Endothelial cell of umbilical vein (primary cell): ENCODE data around the gene NTN4. TPM values are rescaled to one million over a fixed set of nuclear protein-coding genes. Genes with fewer than 3 reads are reported as not detected.

Experiments
- BruUV-seq: library from RNA; stranded (reverse); fragments of 400-500 nt; replicated peaks from 2 replicates; lab custom pipeline; 2021; lab: Mats Ljungman, UMichigan
- CTCF ChIA-PET: fragments of 300-600, 350-600 bp; sonication (Branson Sonifier 250); formaldehyde crosslinking; loops from one replicate; lab custom pipeline; 2021; ENCODE audit warnings: antibody characterized with exemption, inconsistent platforms; lab: Charles Lee
- POLR2A ChIA-PET: fragments of 300-600, 350-600 bp; sonication (Branson Sonifier 250); formaldehyde crosslinking; loops from one replicate; lab custom pipeline; 2021; ENCODE audit warnings: antibody characterized with exemption, inconsistent platforms; lab: Charles Lee
- DNase-seq: peaks from one replicate; pipeline ENCODE4 v3.0.0-alpha.2; 2011; ENCODE audit warnings: low read depth, low spot score
- FAIRE-seq: peaks from 2 replicates; lab custom pipeline; 2011; peaks lifted over from hg19 to GRCh38; lab: Jason Lieb, UNC
- H2AFZ ChIP-seq: 2 replicates; pipeline ENCODE4 v1.6.0; 2012; ENCODE audit warnings: low read depth, low read length, control low read depth, inconsistent platforms
- H3K27ac ChIP-seq: 2 replicates; pipeline ENCODE4 v1.5.1; 2011; ENCODE audit warnings: low read depth, mild to moderate bottlenecking, control low read depth, low read length, moderate library complexity; ENCODE audit not compliant: insufficient read depth
- H3K27me3 ChIP-seq, 2 experiments: 2 replicates each; pipeline versions ENCODE4 v1.6.0 to v1.6.1; 2011; ENCODE audit warnings: low read length in 2 of 2, mixed read lengths in 1 of 2; ENCODE audit not compliant: control insufficient read depth in 2 of 2, insufficient read depth in 2 of 2
- H3K36me3 ChIP-seq, 2 experiments: 2 replicates in 1 of 2; 3 replicates in 1 of 2; pipeline ENCODE4 v1.5.1; 2011; ENCODE audit warnings: low read length in 2 of 2, mild to moderate bottlenecking in 1 of 2, moderate library complexity in 1 of 2; ENCODE audit not compliant: control insufficient read depth in 2 of 2, insufficient read depth in 2 of 2; ENCODE audit errors: extremely low read depth in 1 of 2
- H3K4me1 ChIP-seq: 3 replicates; pipeline ENCODE4 v1.5.1; 2011; ENCODE audit warnings: mild to moderate bottlenecking, low read length; ENCODE audit not compliant: control insufficient read depth, insufficient read depth; ENCODE audit errors: extremely low read depth
- H3K4me2 ChIP-seq: 2 replicates; pipeline ENCODE4 v1.6.1; 2011; ENCODE audit warnings: low read length, control low read depth, mixed read lengths; ENCODE audit not compliant: insufficient read depth
- H3K4me3 ChIP-seq, 3 experiments: fragments of 200-600 bp in 1 of 3; sonication (generic), shearing (Covaris generic) in 1 of 3; replicated peaks in 1 of 3; 2 replicates each; pipeline ENCODE4 v1.5.1; 2011 to 2016; ENCODE audit warnings: control low read depth in 3 of 3, low read length in 3 of 3, mild to moderate bottlenecking in 2 of 3, inconsistent platforms in 1 of 3, low read depth in 1 of 3, moderate library complexity in 1 of 3; ENCODE audit not compliant: insufficient read depth in 1 of 3
- H3K79me2 ChIP-seq: 2 replicates; pipeline ENCODE4 v1.6.0; 2012; ENCODE audit warnings: low read length, inconsistent platforms; ENCODE audit not compliant: control insufficient read depth, insufficient read depth
- H3K9ac ChIP-seq: replicated peaks from 2 replicates; pipeline ENCODE3; 2011; ENCODE audit warnings: low read length, control low read depth; ENCODE audit not compliant: insufficient read depth; ENCODE audit errors: extremely low read depth
- H3K9me1 ChIP-seq: replicated peaks from 3 replicates; pipeline ENCODE4 v1.6.0; 2011; ENCODE audit warnings: mild to moderate bottlenecking, low read length; ENCODE audit not compliant: control insufficient read depth, insufficient read depth; ENCODE audit errors: extremely low read depth
- H3K9me3 ChIP-seq: replicated peaks from 2 replicates; pipeline ENCODE4 v1.5.1; 2012; ENCODE audit warnings: low read length, inconsistent platforms; ENCODE audit not compliant: control insufficient read depth, insufficient read depth
- H4K20me1 ChIP-seq: replicated peaks from 2 replicates; pipeline ENCODE3; 2011; ENCODE audit warnings: mild to moderate bottlenecking, low read length; ENCODE audit not compliant: control insufficient read depth, insufficient read depth; ENCODE audit errors: extremely low read depth
- CTCF ChIP-seq, 2 donors: IDR thresholded peaks; 1 replicate in 1 of 2; 2 replicates in 1 of 2; pipeline ENCODE4 v1.5.1; 2011; ENCODE audit warnings: low read length in 2 of 2, mild to moderate bottlenecking in 2 of 2, moderate library complexity in 2 of 2, control low read depth in 1 of 2, inconsistent platforms in 1 of 2, low read depth in 1 of 2; ENCODE audit not compliant: insufficient read depth in 1 of 2; ENCODE audit errors: extremely low read depth in 1 of 2
- EZH2 ChIP-seq: IDR thresholded peaks from 2 replicates; pipeline ENCODE4 v1.6.1; 2012; ENCODE audit warnings: borderline replicate concordance, low read depth, mild to moderate bottlenecking, moderate library complexity, low read length, inconsistent platforms; ENCODE audit not compliant: severe bottlenecking
- FOS ChIP-seq: IDR thresholded peaks from 2 replicates; pipeline ENCODE4 v1.6.1; 2011; ENCODE audit warnings: mild to moderate bottlenecking, low read length, moderate library complexity, borderline replicate concordance; ENCODE audit not compliant: insufficient read depth
- GATA2 ChIP-seq: IDR thresholded peaks from 2 replicates; pipeline ENCODE4 v1.7.0; 2011; ENCODE audit warnings: low read depth, mild to moderate bottlenecking, moderate library complexity, mixed read lengths, low read length; ENCODE audit not compliant: insufficient read length, insufficient read depth
- JUN ChIP-seq: IDR thresholded peaks from 2 replicates; pipeline ENCODE4 v1.6.1; 2011; ENCODE audit warnings: borderline replicate concordance, low read depth; ENCODE audit not compliant: insufficient read length, insufficient read depth
- MAX ChIP-seq: IDR thresholded peaks from 2 replicates; pipeline ENCODE4 v1.6.1; 2011; ENCODE audit not compliant: insufficient read depth, insufficient read length
- MYC ChIP-seq: IDR thresholded peaks from one replicate; pipeline ENCODE4 v1.6.1; 2011; ENCODE audit warnings: mild to moderate bottlenecking, low read depth, low read length
- POLR2A ChIP-seq: IDR thresholded peaks from 2 replicates; pipeline ENCODE4 v1.6.1; 2012; ENCODE audit warnings: low read depth, mild to moderate bottlenecking, control low read depth, low read length
- POLR2AphosphoS5 ChIP-seq: IDR thresholded peaks from 2 replicates; pipeline ENCODE4 v1.6.1; 2012; ENCODE audit warnings: low read depth, mild to moderate bottlenecking, control low read depth, low read length, moderate library complexity; ENCODE audit not compliant: insufficient read depth
- dilution Hi-C: fragments of 300-500 bp; cut with MboI; formaldehyde crosslinking; loops from one replicate; pipeline ENCODE4 v1.15.0; 2019; ENCODE audit warnings: low sequenced_read_pairs; ENCODE audit not compliant: extremely low pct_ligation_motif_present
- intact Hi-C: fragments of 100-400 bp; cut with micrococcal nuclease; formaldehyde crosslinking; loops from one replicate; pipeline ENCODE4 v1.10.0; 2022
- polyA plus RNA-seq, 4 experiments: library from polyadenylated mRNA; depleted of rRNA in 3 of 4; stranded (reverse) in 3 of 4; unstranded in 1 of 4; fragments of >200 nt; gene quantifications; 2 replicates each; pipeline versions ENCODE4 v1.2.1 to v1.2.3, GENCODE V29; 2011 to 2012; ENCODE audit warnings: missing spikeins in 1 of 4
- total RNA-seq: library from RNA; stranded (reverse); gene quantifications from 2 replicates; pipeline ENCODE4 v1.2.3, GENCODE V29; 2021

NTN4 gene
- total and polyA plus RNA-seq, 2 donors (not counting 3 experiments of a cell fraction or from before 2014, with no cell fraction given): 120 to 317 TPM

- no TSS peak for BruUV-seq
Measured at GRCh38 chr12:95653771-95654546, 136.6 kb downstream of the NTN4 start.

More at GRCh38 chr12:95653771-95654546, 136.6 kb downstream of the NTN4 start:
- FAIRE-seq (no peak), DNase-seq (peak; percentile 73)
- ChIA-PET CTCF (no interaction called here), POLR2A (no interaction called here)
- dilution Hi-C loops: no loop called here
- no peaks in the 10 kb centered on the region for H3K9me3 ChIP-seq
- no peaks in the 10 kb centered on the region for H3K9me1 ChIP-seq
- H2AFZ ChIP-seq: no peak overlapping the region
- no peaks in the 10 kb centered on the region for H3K27me3 ChIP-seq
- H3K4me2 ChIP-seq: no peak overlapping the region
- TF ChIP-seq EZH2 (no peak), POLR2AphosphoS5 (no peak), FOS (no peak), MYC (no peak), JUN (no peak), MAX (no peak), POLR2A (no peak), CTCF (IDR thresholded peaks at IDR 0.05; ENCODE audit: extremely low read depth in 1 of 2, insufficient read depth in 1 of 2, low read depth in 1 of 2, low read length in 2 of 2) (no peak), GATA2 (no peak)
- H4K20me1 ChIP-seq: no peaks in the 10 kb centered on the region
- H3K4me3 ChIP-seq: no peak overlapping the region
- no peak overlapping the region for H3K9ac ChIP-seq
- H3K36me3 ChIP-seq: peaks cover 0 to 2% of the 10 kb centered on the region in 2 experiments
- H3K27ac ChIP-seq: no peak overlapping the region
- intact Hi-C loops: no loop called here
- H3K79me2 ChIP-seq: no peaks in the 10 kb centered on the region
- H3K4me1 ChIP-seq: no peaks in the 10 kb centered on the region
